HEK293T (cell line): Measurements from ENCODE around the gene MSMO1.
A peak's percentile ranks its signal among the peaks of the same experiment; 100 is the strongest.

Experiments
- CTCF ChIA-PET: fragments of 350-600 bp; formaldehyde crosslinking; extraction: SDS; loops from one replicate; lab custom pipeline; 2021; ENCODE audit warnings: antibody characterized with exemption, inconsistent platforms; lab: Yijun Ruan, JAX
- POLR2A ChIA-PET: fragments of 350-600 bp; formaldehyde crosslinking; extraction: SDS; loops from one replicate; lab custom pipeline; 2020; ENCODE audit warnings: antibody characterized with exemption, inconsistent platforms; lab: Yijun Ruan, JAX
- DNase-seq: peaks from one replicate; pipeline ENCODE4 v3.0.0; 2012; ENCODE audit warnings: mixed read lengths; ENCODE audit errors: extremely low spot score
- ARNT ChIP-seq: fragments of 450-650 bp; IDR thresholded peaks from 2 replicates; pipeline ENCODE4 v1.6.1; 2017; ENCODE audit warnings: mild to moderate bottlenecking
- BHLHE40 ChIP-seq: fragments of 450-650 bp; IDR thresholded peaks from 2 replicates; pipeline ENCODE4 v1.6.1; 2016; ENCODE audit warnings: mild to moderate bottlenecking, moderate library complexity, borderline replicate concordance
- CTBP1 ChIP-seq: fragments of 450-650 bp; IDR thresholded peaks from 2 replicates; pipeline ENCODE4 v1.6.1; 2016; ENCODE audit warnings: borderline replicate concordance
- ELF4 ChIP-seq: fragments of 450-650 bp; IDR thresholded peaks from 2 replicates; pipeline ENCODE4 v1.6.1; 2017; ENCODE audit warnings: antibody characterized with exemption
- FOXA1 ChIP-seq: fragments of 450-650 bp; IDR thresholded peaks from 2 replicates; pipeline ENCODE4 v1.6.1; 2016; ENCODE audit warnings: mild to moderate bottlenecking
- FOXK2 ChIP-seq: fragments of 450-650 bp; IDR thresholded peaks from 2 replicates; pipeline ENCODE4 v1.6.1; 2016; ENCODE audit warnings: mild to moderate bottlenecking
- FOXM1 ChIP-seq: fragments of 450-650 bp; IDR thresholded peaks from 2 replicates; pipeline ENCODE4 v1.6.1; 2017; ENCODE audit warnings: mild to moderate bottlenecking, borderline replicate concordance
- HDGF ChIP-seq: fragments of 450-650 bp; IDR thresholded peaks from 2 replicates; pipeline ENCODE4 v1.6.1; 2017; ENCODE audit warnings: antibody characterized with exemption, borderline replicate concordance
- L3MBTL2 ChIP-seq: fragments of 450-650 bp; conservative IDR thresholded peaks from 2 replicates; pipeline ENCODE4 v1.6.1; 2016; ENCODE audit warnings: mild to moderate bottlenecking
- LEF1 ChIP-seq: fragments of 450-650 bp; IDR thresholded peaks from 2 replicates; pipeline ENCODE4 v1.6.1; 2017; ENCODE audit warnings: mild to moderate bottlenecking, borderline replicate concordance
- NFRKB ChIP-seq: fragments of 450-650 bp; IDR thresholded peaks from 2 replicates; pipeline ENCODE4 v1.6.1; 2016; ENCODE audit warnings: mild to moderate bottlenecking, moderate library complexity
- PKNOX1 ChIP-seq: fragments of 450-650 bp; IDR thresholded peaks from 2 replicates; pipeline ENCODE4 v1.6.1; 2016
- SP1 ChIP-seq: fragments of 450-650 bp; IDR thresholded peaks from 2 replicates; pipeline ENCODE4 v1.6.1; 2017
- SUZ12 ChIP-seq: fragments of 450-650 bp; IDR thresholded peaks from 2 replicates; pipeline ENCODE4 v1.6.1; 2016; ENCODE audit warnings: mild to moderate bottlenecking
- TARDBP ChIP-seq: fragments of 450-650 bp; IDR thresholded peaks from 2 replicates; pipeline ENCODE4 v1.6.1; 2016
- ZNF384 ChIP-seq: fragments of 450-650 bp; IDR thresholded peaks from 2 replicates; pipeline ENCODE4 v1.6.1; 2016

The MSMO1 gene

DNA sequence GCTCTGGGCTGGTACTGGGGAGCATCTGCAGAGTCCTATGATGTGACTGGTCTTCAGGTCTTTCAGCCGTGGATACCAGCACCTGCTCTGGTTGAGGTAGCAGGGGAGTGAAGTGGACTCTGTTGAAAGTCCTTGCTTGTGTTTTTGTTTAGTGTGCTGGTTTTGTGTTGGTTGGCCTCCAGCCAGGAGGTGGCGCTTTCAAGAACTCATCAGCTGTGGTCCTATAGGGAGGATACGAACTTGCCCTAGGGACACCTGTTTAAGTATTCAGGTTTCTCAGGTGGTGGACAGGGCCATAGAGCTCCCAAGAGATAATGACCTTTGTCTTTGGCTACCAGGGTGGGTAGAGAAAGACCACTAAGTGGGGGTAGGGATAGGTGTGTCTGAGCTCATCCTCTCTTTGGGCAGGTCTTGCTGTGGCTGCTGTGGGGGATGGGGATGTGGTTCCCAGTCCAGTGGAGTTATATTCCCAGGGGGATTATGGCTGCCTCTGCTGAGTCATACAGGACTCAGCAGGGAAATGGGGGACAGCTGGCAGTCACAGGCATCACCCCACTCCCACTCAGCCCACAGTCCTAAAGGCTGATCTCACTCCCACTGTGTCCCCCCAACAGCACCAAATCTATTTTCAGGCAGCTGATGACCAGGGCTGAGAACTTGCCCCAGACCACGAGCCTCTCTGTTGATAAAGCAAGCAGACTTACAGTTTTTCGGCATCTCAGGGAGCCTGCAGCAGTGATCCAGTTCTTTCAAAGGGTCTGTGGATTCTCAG is 24.1 kb downstream of the MSMO1 start:
- ChIA-PET CTCF (interaction anchor here (0.6 kb wide), 1 partner anchor 533 kb away, joined by 3 read pairs; no protein-coding TSS in a partner anchor), POLR2A (no interaction called here)
- no peak for TF ChIP-seq PKNOX1
- TF ChIP-seq SP1: no peak
- no peak for TF ChIP-seq ELF4
- TF ChIP-seq CTBP1: no peak
- DNase-seq: no peak

- peak; percentile 52 for DNase-seq
- ChIA-PET POLR2A (interaction anchor here (0.7 to 2.6 kb wide), 3 partner anchors 23 to 99 kb away, joined by 3 to 7 read pairs (median 7); partner anchors contain the start of genes CPE and MSMO1), CTCF (interaction anchor here (0.5 to 1.7 kb wide), 13 partner anchors 8 to 554 kb away, joined by 3 to 9 read pairs (median 3); partner anchors contain the start of gene MSMO1)
- TF ChIP-seq PKNOX1 (peak; percentile 73), FOXK2 (no peak)
These were observed 28.4 kb downstream of the MSMO1 start for GRCh38 chr4:165355900-165356300.

DNA sequence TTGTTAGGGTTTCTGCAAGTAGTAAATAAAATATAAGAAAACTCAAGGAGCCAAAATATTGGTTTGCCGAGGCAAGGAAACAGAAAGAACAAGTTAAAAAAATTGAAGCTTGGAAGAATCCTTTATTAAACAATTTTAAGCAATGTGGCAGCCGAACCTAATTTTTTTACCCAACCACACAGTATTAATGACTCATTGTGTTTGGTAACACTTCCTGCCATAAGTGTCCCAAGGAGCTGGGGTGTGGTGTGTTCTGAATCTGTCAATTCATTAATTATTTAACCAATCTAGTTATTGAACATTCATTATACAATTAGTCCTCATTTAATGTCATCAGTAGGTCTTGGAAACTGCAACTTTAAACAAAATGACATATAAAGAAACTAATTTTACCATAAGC is 32.0 kb downstream of the MSMO1 start:
- ChIA-PET CTCF (interaction anchor here (1.3 kb wide), 1 partner anchor 228 kb away, joined by 3 read pairs; no protein-coding TSS in a partner anchor), POLR2A (interaction anchor here (1.2 to 1.5 kb wide), 2 partner anchors 32 to 247 kb away, joined by 3 to 5 read pairs; partner anchors contain the start of genes MSMO1 and TMEM192)
- no peak for DNase-seq
- TF ChIP-seq HDGF (no peak), BHLHE40 (no peak), L3MBTL2 (no peak), ELF4 (no peak), LEF1 (no peak), ZNF384 (no peak), NFRKB (no peak), TARDBP (no peak), CTBP1 (no peak), ARNT (no peak), FOXM1 (no peak), FOXK2 (no peak), SP1 (no peak), SUZ12 (no peak), PKNOX1 (no peak)

DNA sequence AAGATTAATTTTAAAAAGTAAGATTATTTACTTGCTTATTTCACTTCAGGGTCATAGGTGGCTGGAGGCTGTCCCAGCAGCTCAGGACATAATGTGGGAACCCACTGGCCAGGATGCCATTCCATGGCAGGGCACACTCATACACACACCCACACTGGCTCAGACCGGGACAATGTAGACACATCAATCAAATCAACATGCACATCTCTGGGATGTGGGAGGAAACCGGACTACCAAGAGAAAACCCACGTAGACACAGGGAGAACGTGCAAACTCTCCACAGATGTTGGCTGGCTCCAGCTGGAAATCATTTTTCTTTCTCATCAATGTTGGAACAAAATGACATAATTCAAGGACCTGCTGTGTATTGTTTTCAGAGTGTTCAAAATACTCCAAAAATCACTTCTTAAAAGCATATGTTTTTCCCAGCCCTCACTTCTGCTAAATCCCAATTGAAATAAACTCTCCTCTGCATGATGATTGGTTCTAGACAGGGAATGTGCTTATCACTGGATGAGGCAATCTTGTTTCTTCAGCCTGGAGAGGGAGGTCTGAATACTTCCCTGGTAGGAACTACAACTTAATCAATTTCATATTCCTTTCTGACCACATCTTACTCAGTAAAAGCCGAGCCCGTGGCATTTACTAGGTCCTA is 32.7 kb downstream of the MSMO1 start:
- POLR2A ChIA-PET: interaction anchor here (1.2 to 1.5 kb wide), 2 partner anchors 33 to 247 kb away, joined by 3 to 5 read pairs; partner anchors contain the start of genes MSMO1 and TMEM192
- TF ChIP-seq TARDBP (no peak), SP1 (no peak), LEF1 (no peak), CTBP1 (no peak), BHLHE40 (no peak), FOXM1 (no peak), FOXA1 (no peak), NFRKB (no peak), FOXK2 (no peak), ZNF384 (no peak)
- DNase-seq: no peak
- CTCF ChIA-PET: interaction anchor here (1.3 kb wide), 1 partner anchor 229 kb away, joined by 3 read pairs; no protein-coding TSS in a partner anchor

GRCh38 chr4:165360985-165361670 is 33.7 kb downstream of the MSMO1 start:
- POLR2A ChIA-PET: no interaction called here
- no peak for TF ChIP-seq BHLHE40
- no peak for TF ChIP-seq HDGF
- no peak for TF ChIP-seq NFRKB
- TF ChIP-seq FOXM1: no peak
- TF ChIP-seq L3MBTL2: no peak
- TF ChIP-seq ELF4: no peak
- no peak for TF ChIP-seq ARNT
- no peak for TF ChIP-seq FOXA1
- TF ChIP-seq TARDBP: no peak
- no peak for TF ChIP-seq SP1
- TF ChIP-seq LEF1: no peak
- no peak for TF ChIP-seq ZNF384
- no peak for TF ChIP-seq PKNOX1
- no peak for TF ChIP-seq SUZ12
- no peak for TF ChIP-seq FOXK2
- no peak for TF ChIP-seq CTBP1
- no peak for DNase-seq
- CTCF ChIA-PET: no interaction called here
